HEK293 (cell line): ENCODE measurements around the gene PCDH1.

Source experiments
- CTCF ChIA-PET: fragments of 350-600 bp; formaldehyde crosslinking; extraction: SDS; loops from one replicate; lab custom pipeline; 2021; ENCODE audit warnings: antibody characterized with exemption; lab: Yijun Ruan, JAX
- POLR2A ChIA-PET: fragments of 300-600 bp; formaldehyde crosslinking; extraction: SDS; loops from one replicate; lab custom pipeline; 2020; ENCODE audit warnings: antibody characterized with exemption, inconsistent platforms; lab: Yijun Ruan, JAX
- H3K27ac ChIP-seq: fragments of 200-500 bp; sonication (Bioruptor generic); 2 replicates; pipeline ENCODE4 v1.5.1; 2014; ENCODE audit warnings: low read depth, low read length, control low read depth, inconsistent platforms; ENCODE audit errors: extremely low read depth
- H3K36me3 ChIP-seq, 2 experiments: fragments of 200-500 bp in 1 of 2; sonication (Bioruptor generic) in 1 of 2; 1 replicate in 1 of 2; 2 replicates in 1 of 2; pipeline ENCODE4 v1.5.1; 2014 to 2017; ENCODE audit warnings: inconsistent platforms in 2 of 2, low read length in 2 of 2; ENCODE audit not compliant: control insufficient read depth in 2 of 2, insufficient read depth in 1 of 2
- H3K4me1 ChIP-seq: fragments of 200-500 bp; sonication (Bioruptor generic); 2 replicates; pipeline ENCODE4 v1.5.1; 2014; ENCODE audit warnings: mild to moderate bottlenecking, low read length, inconsistent platforms; ENCODE audit not compliant: control insufficient read depth, insufficient read depth
- H3K4me3 ChIP-seq: 2 replicates; pipeline ENCODE4 v1.5.1; 2011; ENCODE audit warnings: low read depth, mild to moderate bottlenecking, control low read depth, low read length, moderate library complexity
- H3K9me3 ChIP-seq: fragments of 200-500 bp; sonication (Bioruptor generic); 2 replicates; pipeline ENCODE4 v1.5.1; 2014; ENCODE audit warnings: low read depth, low read length, inconsistent platforms; ENCODE audit not compliant: control insufficient read depth, insufficient read depth
- CTCF ChIP-seq: fragments of 450-650 bp; formaldehyde crosslinking; IDR thresholded peaks from 2 replicates; pipeline ENCODE4 v1.5.1; 2016; ENCODE audit warnings: missing biosample characterization, missing genetic modification characterization
- EGR2 ChIP-seq: fragments of 450-650 bp; formaldehyde crosslinking; IDR thresholded peaks from 2 replicates; pipeline ENCODE4 v1.5.1; 2016; ENCODE audit warnings: low read depth, missing biosample characterization, missing genetic modification characterization
- HIC1 ChIP-seq: fragments of 450-650 bp; formaldehyde crosslinking; IDR thresholded peaks from 2 replicates; pipeline ENCODE4 v1.5.1; 2016; ENCODE audit warnings: missing biosample characterization, missing genetic modification characterization
- HOXC10 ChIP-seq: sonication (generic); formaldehyde crosslinking; IDR thresholded peaks from 2 replicates; pipeline ENCODE4 v1.8.1; 2023; ENCODE audit warnings: mild to moderate bottlenecking, missing genetic modification reagents
- KLF10 ChIP-seq: fragments of 450-650 bp; IDR thresholded peaks from 2 replicates; pipeline ENCODE4 v1.5.1; 2018; ENCODE audit warnings: missing biosample characterization, mild to moderate bottlenecking, missing genetic modification characterization
- SCRT1 ChIP-seq: fragments of 450-650 bp; formaldehyde crosslinking; IDR thresholded peaks from 2 replicates; pipeline ENCODE4 v1.5.1; 2016; ENCODE audit warnings: missing biosample characterization, missing genetic modification characterization, borderline replicate concordance
- ZFHX2 ChIP-seq: fragments of 450-650 bp; formaldehyde crosslinking; conservative IDR thresholded peaks from 2 replicates; pipeline ENCODE4 v1.5.1; 2016; ENCODE audit warnings: missing biosample characterization, missing genetic modification characterization
- ZFP69B ChIP-seq: fragments of 450-650 bp; formaldehyde crosslinking; IDR thresholded peaks from 2 replicates; pipeline ENCODE4 v1.5.1; 2016; ENCODE audit warnings: missing biosample characterization, missing genetic modification characterization
- ZNF121 ChIP-seq: fragments of 450-650 bp; formaldehyde crosslinking; IDR thresholded peaks from 2 replicates; pipeline ENCODE4 v1.5.1; 2016; ENCODE audit warnings: missing biosample characterization, missing genetic modification characterization
- ZNF148 ChIP-seq: fragments of 450-650 bp; formaldehyde crosslinking; IDR thresholded peaks from 2 replicates; pipeline ENCODE4 v1.5.0; 2017; ENCODE audit warnings: missing biosample characterization, missing genetic modification characterization, borderline replicate concordance
- ZNF2 ChIP-seq: fragments of 450-650 bp; formaldehyde crosslinking; IDR thresholded peaks from 2 replicates; pipeline ENCODE4 v1.5.1; 2016; ENCODE audit warnings: missing biosample characterization, missing genetic modification characterization
- ZNF48 ChIP-seq: fragments of 450-650 bp; formaldehyde crosslinking; IDR thresholded peaks from 2 replicates; pipeline ENCODE4 v1.5.1; 2016; ENCODE audit warnings: missing biosample characterization, missing genetic modification characterization
- ZNF510 ChIP-seq: fragments of 450-650 bp; formaldehyde crosslinking; IDR thresholded peaks from 2 replicates; pipeline ENCODE4 v1.5.1; 2018; ENCODE audit warnings: mild to moderate bottlenecking, missing genetic modification characterization, missing biosample characterization; ENCODE audit not compliant: insufficient replicate concordance
- ZNF654 ChIP-seq: fragments of 450-650 bp; formaldehyde crosslinking; IDR thresholded peaks from 2 replicates; pipeline ENCODE4 v1.5.1; 2016; ENCODE audit warnings: low read depth, missing biosample characterization, missing genetic modification characterization
- ZNF785 ChIP-seq: fragments of 450-650 bp; formaldehyde crosslinking; IDR thresholded peaks from 2 replicates; pipeline ENCODE4 v1.5.1; 2016; ENCODE audit warnings: missing biosample characterization, missing genetic modification characterization

Gene PCDH1

GRCh38 chr5:141814064-141814964 is 63.9 kb downstream of the PCDH1 start:
- ChIA-PET POLR2A (no interaction called here), CTCF (interaction anchor here (0.5 to 8.5 kb wide), 36 partner anchors 8 to 1502 kb away, joined by 3 to 77 read pairs (median 4); partner anchors contain the start of gene PCDH1)
- Histone ChIP-seq H3K9me3 (no peaks in the 10 kb centered on the region), H3K4me3 (no peak overlapping the region), H3K4me1 (no peaks in the 10 kb centered on the region), H3K36me3 (no peaks in the 10 kb centered on the region), H3K27ac (no peak overlapping the region)
- TF ChIP-seq ZNF654: peak; percentile 52
- no peak for TF ChIP-seq ZNF148 (tag by site-specific recombination)
- TF ChIP-seq CTCF (tag by site-specific recombination): peak; percentile 55; the same call in 1 of the 2 replicates
- no peak for TF ChIP-seq ZFHX2 (tag by site-specific recombination)
- 0 out of 2 replicates have a peak, but pooled peaks have one; percentile 19 for TF ChIP-seq ZNF2 (tag by site-specific recombination)

GRCh38 chr5:141812512-141812911 is 65.7 kb downstream of the PCDH1 start:
- Histone ChIP-seq H3K4me3 (no peak overlapping the region), H3K4me1 (no peaks in the 10 kb centered on the region), H3K9me3 (no peaks in the 10 kb centered on the region), H3K36me3 (no peaks in the 10 kb centered on the region), H3K27ac (no peak overlapping the region)
- no peak for TF ChIP-seq ZNF121 (tag by site-specific recombination)
- no peak for TF ChIP-seq ZFP69B (tag by site-specific recombination)
- TF ChIP-seq EGR2: peak; percentile 82
- TF ChIP-seq ZFHX2 (tag by site-specific recombination): peak; percentile 49
- ChIA-PET POLR2A (no interaction called here), CTCF (interaction anchor here (0.6 to 8.5 kb wide), 18 partner anchors 8 to 1683 kb away, joined by 3 to 77 read pairs (median 7); partner anchors contain the start of gene PCDH1)

GRCh38 chr5:141811287-141812155 is 66.7 kb downstream of the PCDH1 start:
- ChIA-PET CTCF (interaction anchor here (0.6 to 8.5 kb wide), 24 partner anchors 9 to 1684 kb away, joined by 3 to 77 read pairs (median 4); partner anchors contain the start of gene PCDH1), POLR2A (no interaction called here)
- H3K36me3 ChIP-seq: no peaks in the 10 kb centered on the region
- H3K4me3 ChIP-seq: no peak overlapping the region
- no peak overlapping the region for H3K27ac ChIP-seq
- no peaks in the 10 kb centered on the region for H3K4me1 ChIP-seq
- no peaks in the 10 kb centered on the region for H3K9me3 ChIP-seq
- TF ChIP-seq HIC1 (tag by site-specific recombination): no peak
- no peak for TF ChIP-seq KLF10 (tag by site-specific recombination)
- TF ChIP-seq ZNF510 (tag by site-specific recombination): no peak
- TF ChIP-seq SCRT1 (tag by site-specific recombination): no peak
- TF ChIP-seq ZNF48 (tag by site-specific recombination): no peak
- TF ChIP-seq ZNF785 (tag by site-specific recombination): 0 out of 2 replicates have a peak, but pooled peaks have one; percentile 7
- no peak for TF ChIP-seq HOXC10 (CRISPR knock-in tag)
- peak; percentile 65; the same call in 1 of the 2 replicates for TF ChIP-seq ZNF148 (tag by site-specific recombination)
